ENCODE data around the gene ABR.
A peak's percentile ranks its signal among the peaks of the same experiment; 100 is the strongest.

Gene ABR

GRCh38 chr17:1177016-1177700, 2.6 kb downstream of the ABR start:
- H3K27ac ChIP-seq (ENCODE audit: poor library complexity, severe bottlenecking), result no peak overlapping the region
- DNase-seq (ENCODE audit: low spot score), result no peak
- peak; percentile 17; the same call in 1 of the 3 replicates for ATAC-seq (ENCODE audit: low read depth)

DNA sequence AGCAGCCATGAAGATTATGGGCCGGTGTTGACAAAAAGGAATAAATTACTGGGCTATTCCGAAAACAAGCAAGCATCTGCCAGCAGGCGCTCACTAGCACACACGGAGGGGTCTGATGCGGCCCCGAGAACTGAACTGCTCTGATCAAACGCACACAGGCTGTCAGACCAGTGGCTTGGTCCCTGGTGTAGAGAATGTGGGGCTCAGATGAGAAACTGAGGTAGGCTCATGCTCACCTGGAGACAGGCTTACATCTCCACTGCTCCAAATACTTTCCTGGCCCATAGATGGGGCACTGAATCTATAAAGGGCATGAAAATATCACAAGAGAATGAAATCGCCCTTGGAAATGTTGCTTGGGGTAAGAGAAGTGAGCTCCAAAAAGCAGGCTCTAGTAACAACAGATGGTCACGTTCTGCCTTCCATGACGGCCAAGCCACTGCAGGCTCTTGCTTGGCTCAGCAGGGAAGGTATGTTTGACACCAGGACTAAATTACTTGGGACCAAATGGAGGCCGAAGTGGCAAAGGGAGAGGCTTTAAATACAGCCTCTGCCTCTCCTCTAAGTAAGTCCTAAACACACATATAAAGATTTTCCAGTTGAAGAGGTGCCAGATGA, 5.4 kb downstream of the ABR start:
- DNase-seq (ENCODE audit: low spot score) (no peak), ATAC-seq (ENCODE audit: low read depth) (no peak)
- no peak for TF ChIP-seq CTCF (IDR thresholded peaks at IDR 0.05; ENCODE audit: poor library complexity, severe bottlenecking)
- no peak overlapping the region for H3K4me3 ChIP-seq (ENCODE audit: severe bottlenecking)
- H3K4me1 ChIP-seq (ENCODE audit: insufficient read depth, poor library complexity, severe bottlenecking), result no peaks in the 10 kb centered on the region
- H3K27ac ChIP-seq (ENCODE audit: poor library complexity, severe bottlenecking), result no peak overlapping the region
- H3K36me3 ChIP-seq (ENCODE audit: low read depth), result no peaks in the 10 kb centered on the region
- peaks cover 7% of the 10 kb centered on the region for H3K27me3 ChIP-seq (ENCODE audit: insufficient read depth, poor library complexity, severe bottlenecking)
- no peaks in the 10 kb centered on the region for H3K9me3 ChIP-seq (ENCODE audit: severe bottlenecking)

More at GRCh38 chr17:1177016-1177700, 2.6 kb downstream of the ABR start:
- no peak for TF ChIP-seq CTCF (IDR thresholded peaks at IDR 0.05; ENCODE audit: poor library complexity, severe bottlenecking)
- Histone ChIP-seq H3K4me3 (ENCODE audit: severe bottlenecking) (no peak overlapping the region), H3K4me1 (ENCODE audit: insufficient read depth, poor library complexity, severe bottlenecking) (no peaks in the 10 kb centered on the region), H3K36me3 (ENCODE audit: low read depth) (no peaks in the 10 kb centered on the region), H3K9me3 (ENCODE audit: severe bottlenecking) (no peaks in the 10 kb centered on the region), H3K27me3 (ENCODE audit: insufficient read depth, poor library complexity, severe bottlenecking) (peaks cover 18% of the 10 kb centered on the region)

DNA sequence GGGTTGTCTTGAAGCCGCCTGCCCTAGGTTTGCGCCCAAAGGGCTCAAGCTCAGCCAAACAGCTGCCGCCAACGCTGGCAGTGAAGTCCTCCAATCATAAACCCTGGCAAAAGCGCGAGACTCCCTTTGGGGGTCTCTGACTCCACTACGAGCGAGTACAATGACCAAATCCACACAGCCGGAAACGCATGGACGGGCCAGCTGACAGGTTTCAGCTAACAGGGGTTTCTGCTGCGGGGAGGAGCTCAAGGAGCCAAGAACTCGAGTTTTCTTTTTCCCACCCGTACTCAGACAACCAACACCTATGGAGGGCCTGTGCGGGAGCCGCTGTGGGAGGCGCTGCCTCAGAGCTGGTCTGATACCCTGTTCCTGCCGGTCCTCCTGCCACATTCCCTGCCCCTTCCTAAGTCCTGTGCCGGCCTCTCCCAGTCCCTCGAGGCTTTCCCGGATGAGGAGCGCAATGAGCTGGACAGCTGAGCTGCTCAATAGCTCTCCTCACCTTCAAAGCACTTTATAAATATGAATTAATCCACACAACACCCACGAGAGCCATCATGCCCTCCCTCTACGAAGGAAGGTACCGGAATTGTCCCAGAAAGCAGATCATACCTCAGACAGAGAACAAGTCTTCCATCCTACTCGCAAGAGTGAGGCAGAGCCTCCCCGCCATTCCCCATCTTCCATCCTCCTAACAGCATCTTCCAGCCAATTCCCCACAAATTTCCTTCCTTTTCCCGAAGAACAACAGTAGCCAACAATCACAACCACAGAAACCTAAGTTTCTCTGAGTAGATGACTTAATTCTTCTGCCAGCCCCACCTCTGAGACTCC, 6.1 kb downstream of the ABR start:
- peaks cover 2% of the 10 kb centered on the region for H3K27me3 ChIP-seq (ENCODE audit: insufficient read depth, poor library complexity, severe bottlenecking)
- no peak overlapping the region for H3K4me3 ChIP-seq (ENCODE audit: severe bottlenecking)
- H3K36me3 ChIP-seq (ENCODE audit: low read depth), result no peaks in the 10 kb centered on the region
- no peak for ATAC-seq (ENCODE audit: low read depth)
- H3K4me1 ChIP-seq (ENCODE audit: insufficient read depth, poor library complexity, severe bottlenecking), result no peaks in the 10 kb centered on the region
- no peak overlapping the region for H3K27ac ChIP-seq (ENCODE audit: poor library complexity, severe bottlenecking)
- no peaks in the 10 kb centered on the region for H3K9me3 ChIP-seq (ENCODE audit: severe bottlenecking)
- no peak for DNase-seq (ENCODE audit: low spot score)
- TF ChIP-seq CTCF (IDR thresholded peaks at IDR 0.05; ENCODE audit: poor library complexity, severe bottlenecking), result no peak

DNA sequence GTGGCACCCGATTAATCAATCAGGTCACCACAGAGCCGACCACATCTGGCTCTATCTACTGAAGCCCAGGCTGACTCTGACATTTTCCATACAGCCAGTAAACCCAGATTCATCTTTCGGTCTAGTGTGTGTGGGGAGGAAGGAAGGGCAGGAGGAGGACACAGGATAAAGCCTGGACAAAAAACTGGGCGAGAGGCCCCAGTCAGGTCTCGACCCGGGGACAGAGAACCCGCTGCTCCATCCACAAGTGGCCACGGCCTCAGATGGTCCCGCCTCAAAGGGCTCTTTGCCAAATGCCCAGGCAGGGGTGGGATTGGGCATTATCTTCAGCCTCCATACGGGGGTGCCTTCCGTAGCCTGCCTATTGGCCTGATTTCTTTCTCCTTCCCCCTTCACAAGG, 7.8 kb downstream of the ABR start:
- H3K9me3 ChIP-seq (ENCODE audit: severe bottlenecking), result no peaks in the 10 kb centered on the region
- DNase-seq (ENCODE audit: low spot score), result no peak
- H3K27ac ChIP-seq (ENCODE audit: poor library complexity, severe bottlenecking), result no peak overlapping the region
- no peaks in the 10 kb centered on the region for H3K36me3 ChIP-seq (ENCODE audit: low read depth)
- no peak overlapping the region for H3K4me3 ChIP-seq (ENCODE audit: severe bottlenecking)
- H3K4me1 ChIP-seq (ENCODE audit: insufficient read depth, poor library complexity, severe bottlenecking), result no peaks in the 10 kb centered on the region
- H3K27me3 ChIP-seq (ENCODE audit: insufficient read depth, poor library complexity, severe bottlenecking), result no peaks in the 10 kb centered on the region
- no peak for TF ChIP-seq CTCF (IDR thresholded peaks at IDR 0.05; ENCODE audit: poor library complexity, severe bottlenecking)
- no peak for ATAC-seq (ENCODE audit: low read depth)
